ENCODE measurements around the gene LINC01488. TPM values are rescaled to one million over a fixed set of nuclear protein-coding genes. Genes with fewer than 3 reads are reported as not detected.

The LINC01488 gene
- polyA plus RNA-seq, 1 of the 3 experiments (the other 2 are of a cell fraction): not detected

GRCh38 chr11:69484427-69485259 is 3.2 kb downstream of the LINC01488 start:
- Histone ChIP-seq H3K4me1 (ENCODE audit: control insufficient read depth in 1 of 2, insufficient read depth in 2 of 2, low read depth in 1 of 2, low read length in 1 of 2) (no peaks in the 10 kb centered on the region; a peak in 1 of 4 replicates), H3K36me3 (replicated peaks in 1 of 2; ENCODE audit: control insufficient read depth in 1 of 2, insufficient read depth in 2 of 2, low read length in 1 of 2) (no peaks in the 10 kb centered on the region), H3K79me2 (ENCODE audit: insufficient read depth) (no peaks in the 10 kb centered on the region), H3F3A (replicated peaks; ENCODE audit: insufficient read depth) (no peaks in the 10 kb centered on the region), H2AFZ (ENCODE audit: low read depth) (no peak overlapping the region), H3K4me2 (no peak overlapping the region), H3K9me3 (no peaks in the 10 kb centered on the region), H3K4me3 (ENCODE audit: low read depth in 2 of 2, low read length in 1 of 2) (no peak overlapping the region), H3K27me3 (ENCODE audit: insufficient read depth) (no peaks in the 10 kb centered on the region), H3K9me2 (no peaks in the 10 kb centered on the region), H3K9ac (no peak overlapping the region), H4K20me1 (ENCODE audit: insufficient read depth) (no peaks in the 10 kb centered on the region), H3K27ac (ENCODE audit: low read depth in 2 of 2, low read length in 1 of 2) (no peak overlapping the region)
- 83% methylated on average over 7 of the region's 13 CpGs for WGBS (ENCODE audit: low lambda C conversion rate)
- DNase-seq: no peak
- CTCF ChIA-PET: interaction anchor here (0.6 kb wide), 1 partner anchor 34 kb away, joined by 4 read pairs; no protein-coding TSS in a partner anchor
- POLR2A ChIA-PET: no interaction called here
- TF ChIP-seq JUND (IDR thresholded peaks at IDR 0.05): no peak
- TF ChIP-seq POLR2AphosphoS5 (IDR thresholded peaks at IDR 0.05; ENCODE audit: low read depth, low read length): no peak
- no peak for TF ChIP-seq SMC3 (IDR thresholded peaks at IDR 0.05; ENCODE audit: low read depth, low read length)
- no peak for TF ChIP-seq USF1 (IDR thresholded peaks at IDR 0.05; ENCODE audit: borderline replicate concordance, low read depth)
- no peak for TF ChIP-seq REST (IDR thresholded peaks at IDR 0.05; ENCODE audit: low read depth, low read length)

GRCh38 chr11:69485337-69486041 is 4.0 kb downstream of the LINC01488 start:
- ChIA-PET CTCF (no interaction called here), POLR2A (no interaction called here)
- no peak overlapping the region for H2AFZ ChIP-seq (ENCODE audit: low read depth)
- H3K9ac ChIP-seq: no peak overlapping the region
- DNase-seq: no peak
- H3K27ac ChIP-seq (ENCODE audit: low read depth in 2 of 2, low read length in 1 of 2): no peak overlapping the region
- no peak overlapping the region for H3K4me3 ChIP-seq (ENCODE audit: low read depth in 2 of 2, low read length in 1 of 2)
- no peaks in the 10 kb centered on the region for H3K9me3 ChIP-seq
- WGBS (ENCODE audit: low lambda C conversion rate): 100% methylated on average over 2 of the region's 11 CpGs
- H4K20me1 ChIP-seq (ENCODE audit: insufficient read depth): no peaks in the 10 kb centered on the region
- H3K4me1 ChIP-seq (ENCODE audit: control insufficient read depth in 1 of 2, insufficient read depth in 2 of 2, low read depth in 1 of 2, low read length in 1 of 2): no peaks in the 10 kb centered on the region; a peak in 1 of 4 replicates
- H3K9me2 ChIP-seq: no peaks in the 10 kb centered on the region
- H3F3A ChIP-seq (replicated peaks; ENCODE audit: insufficient read depth): no peaks in the 10 kb centered on the region
- no peak overlapping the region for H3K4me2 ChIP-seq
- TF ChIP-seq FOXJ3 (CRISPR knock-in tag; IDR thresholded peaks at IDR 0.05): no peak
- TF ChIP-seq EZH2phosphoT487 (IDR thresholded peaks at IDR 0.05; ENCODE audit: borderline replicate concordance, low read depth): no peak
- no peak for TF ChIP-seq MXI1 (IDR thresholded peaks at IDR 0.05; ENCODE audit: low read depth, low read length)
- no peak for TF ChIP-seq GATA2 (CRISPR knock-in tag; IDR thresholded peaks at IDR 0.05)
- H3K36me3 ChIP-seq (replicated peaks in 1 of 2; ENCODE audit: control insufficient read depth in 1 of 2, insufficient read depth in 2 of 2, low read length in 1 of 2): no peaks in the 10 kb centered on the region
- H3K27me3 ChIP-seq (ENCODE audit: insufficient read depth): no peaks in the 10 kb centered on the region
- no peaks in the 10 kb centered on the region for H3K79me2 ChIP-seq (ENCODE audit: insufficient read depth)
